ENCODE data around the gene AP4E1. TPM values are rescaled to one million over a fixed set of nuclear protein-coding genes. Genes with fewer than 3 reads are reported as not detected.

Gene AP4E1
- total and polyA plus RNA-seq, 2 of the 8 experiments (the other 6 are each of a cell fraction or from before 2014, with no cell fraction given): 1.4 to 10.9 TPM

DNA sequence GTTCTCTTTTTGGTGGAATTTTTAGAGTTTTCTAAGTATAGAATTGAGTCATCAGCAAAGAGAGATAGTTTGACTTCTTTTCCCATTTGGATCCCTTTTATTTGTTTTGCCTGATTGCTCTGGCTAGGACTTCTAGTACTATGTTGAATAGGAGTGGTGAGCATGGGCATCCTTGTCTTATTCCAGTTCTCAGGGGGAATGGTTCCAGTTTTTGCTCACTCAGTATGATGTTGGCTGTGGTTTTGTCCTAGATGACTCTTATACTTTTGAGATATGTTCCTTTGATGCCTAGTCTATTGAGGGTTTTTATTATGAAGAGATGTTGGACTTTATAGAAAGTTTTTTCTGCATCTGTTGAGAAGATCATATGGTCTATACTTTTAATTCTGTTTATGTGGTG is 113.7 kb downstream of the AP4E1 start (continued):
- TF ChIP-seq CBX8 (IDR thresholded peaks at IDR 0.05; ENCODE audit: borderline replicate concordance, low read depth, low read length) (no peak), TAF7 (optimal IDR thresholded peaks at IDR 0.05; ENCODE audit: borderline replicate concordance, low read depth, low read length) (no peak), EGR1 (IDR thresholded peaks at IDR 0.05; ENCODE audit: borderline replicate concordance, low read depth, low read length) (no peak)
- TF ChIP-seq, protein P1, sequence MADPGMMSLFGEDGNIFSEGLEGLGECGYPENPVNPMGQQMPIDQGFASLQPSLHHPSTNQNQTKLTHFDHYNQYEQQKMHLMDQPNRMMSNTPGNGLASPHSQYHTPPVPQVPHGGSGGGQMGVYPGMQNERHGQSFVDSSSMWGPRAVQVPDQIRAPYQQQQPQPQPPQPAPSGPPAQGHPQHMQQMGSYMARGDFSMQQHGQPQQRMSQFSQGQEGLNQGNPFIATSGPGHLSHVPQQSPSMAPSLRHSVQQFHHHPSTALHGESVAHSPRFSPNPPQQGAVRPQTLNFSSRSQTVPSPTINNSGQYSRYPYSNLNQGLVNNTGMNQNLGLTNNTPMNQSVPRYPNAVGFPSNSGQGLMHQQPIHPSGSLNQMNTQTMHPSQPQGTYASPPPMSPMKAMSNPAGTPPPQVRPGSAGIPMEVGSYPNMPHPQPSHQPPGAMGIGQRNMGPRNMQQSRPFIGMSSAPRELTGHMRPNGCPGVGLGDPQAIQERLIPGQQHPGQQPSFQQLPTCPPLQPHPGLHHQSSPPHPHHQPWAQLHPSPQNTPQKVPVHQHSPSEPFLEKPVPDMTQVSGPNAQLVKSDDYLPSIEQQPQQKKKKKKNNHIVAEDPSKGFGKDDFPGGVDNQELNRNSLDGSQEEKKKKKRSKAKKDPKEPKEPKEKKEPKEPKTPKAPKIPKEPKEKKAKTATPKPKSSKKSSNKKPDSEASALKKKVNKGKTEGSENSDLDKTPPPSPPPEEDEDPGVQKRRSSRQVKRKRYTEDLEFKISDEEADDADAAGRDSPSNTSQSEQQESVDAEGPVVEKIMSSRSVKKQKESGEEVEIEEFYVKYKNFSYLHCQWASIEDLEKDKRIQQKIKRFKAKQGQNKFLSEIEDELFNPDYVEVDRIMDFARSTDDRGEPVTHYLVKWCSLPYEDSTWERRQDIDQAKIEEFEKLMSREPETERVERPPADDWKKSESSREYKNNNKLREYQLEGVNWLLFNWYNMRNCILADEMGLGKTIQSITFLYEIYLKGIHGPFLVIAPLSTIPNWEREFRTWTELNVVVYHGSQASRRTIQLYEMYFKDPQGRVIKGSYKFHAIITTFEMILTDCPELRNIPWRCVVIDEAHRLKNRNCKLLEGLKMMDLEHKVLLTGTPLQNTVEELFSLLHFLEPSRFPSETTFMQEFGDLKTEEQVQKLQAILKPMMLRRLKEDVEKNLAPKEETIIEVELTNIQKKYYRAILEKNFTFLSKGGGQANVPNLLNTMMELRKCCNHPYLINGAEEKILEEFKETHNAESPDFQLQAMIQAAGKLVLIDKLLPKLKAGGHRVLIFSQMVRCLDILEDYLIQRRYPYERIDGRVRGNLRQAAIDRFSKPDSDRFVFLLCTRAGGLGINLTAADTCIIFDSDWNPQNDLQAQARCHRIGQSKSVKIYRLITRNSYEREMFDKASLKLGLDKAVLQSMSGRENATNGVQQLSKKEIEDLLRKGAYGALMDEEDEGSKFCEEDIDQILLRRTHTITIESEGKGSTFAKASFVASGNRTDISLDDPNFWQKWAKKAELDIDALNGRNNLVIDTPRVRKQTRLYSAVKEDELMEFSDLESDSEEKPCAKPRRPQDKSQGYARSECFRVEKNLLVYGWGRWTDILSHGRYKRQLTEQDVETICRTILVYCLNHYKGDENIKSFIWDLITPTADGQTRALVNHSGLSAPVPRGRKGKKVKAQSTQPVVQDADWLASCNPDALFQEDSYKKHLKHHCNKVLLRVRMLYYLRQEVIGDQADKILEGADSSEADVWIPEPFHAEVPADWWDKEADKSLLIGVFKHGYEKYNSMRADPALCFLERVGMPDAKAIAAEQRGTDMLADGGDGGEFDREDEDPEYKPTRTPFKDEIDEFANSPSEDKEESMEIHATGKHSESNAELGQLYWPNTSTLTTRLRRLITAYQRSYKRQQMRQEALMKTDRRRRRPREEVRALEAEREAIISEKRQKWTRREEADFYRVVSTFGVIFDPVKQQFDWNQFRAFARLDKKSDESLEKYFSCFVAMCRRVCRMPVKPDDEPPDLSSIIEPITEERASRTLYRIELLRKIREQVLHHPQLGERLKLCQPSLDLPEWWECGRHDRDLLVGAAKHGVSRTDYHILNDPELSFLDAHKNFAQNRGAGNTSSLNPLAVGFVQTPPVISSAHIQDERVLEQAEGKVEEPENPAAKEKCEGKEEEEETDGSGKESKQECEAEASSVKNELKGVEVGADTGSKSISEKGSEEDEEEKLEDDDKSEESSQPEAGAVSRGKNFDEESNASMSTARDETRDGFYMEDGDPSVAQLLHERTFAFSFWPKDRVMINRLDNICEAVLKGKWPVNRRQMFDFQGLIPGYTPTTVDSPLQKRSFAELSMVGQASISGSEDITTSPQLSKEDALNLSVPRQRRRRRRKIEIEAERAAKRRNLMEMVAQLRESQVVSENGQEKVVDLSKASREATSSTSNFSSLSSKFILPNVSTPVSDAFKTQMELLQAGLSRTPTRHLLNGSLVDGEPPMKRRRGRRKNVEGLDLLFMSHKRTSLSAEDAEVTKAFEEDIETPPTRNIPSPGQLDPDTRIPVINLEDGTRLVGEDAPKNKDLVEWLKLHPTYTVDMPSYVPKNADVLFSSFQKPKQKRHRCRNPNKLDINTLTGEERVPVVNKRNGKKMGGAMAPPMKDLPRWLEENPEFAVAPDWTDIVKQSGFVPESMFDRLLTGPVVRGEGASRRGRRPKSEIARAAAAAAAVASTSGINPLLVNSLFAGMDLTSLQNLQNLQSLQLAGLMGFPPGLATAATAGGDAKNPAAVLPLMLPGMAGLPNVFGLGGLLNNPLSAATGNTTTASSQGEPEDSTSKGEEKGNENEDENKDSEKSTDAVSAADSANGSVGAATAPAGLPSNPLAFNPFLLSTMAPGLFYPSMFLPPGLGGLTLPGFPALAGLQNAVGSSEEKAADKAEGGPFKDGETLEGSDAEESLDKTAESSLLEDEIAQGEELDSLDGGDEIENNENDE (IDR thresholded peaks at IDR 0.05; ENCODE audit: insufficient replicate concordance, low read length): no peak
